ENCODE measurements around the gene FAM53A.

GRCh38 chr4:1644891-1645657 lies 39.0 kb downstream of the FAM53A start:
- TF ChIP-seq ZNF296 (CRISPR knock-in tag; conservative IDR thresholded peaks at IDR 0.05) = no peak
- no peak for TF ChIP-seq ZBTB46 (CRISPR knock-in tag; IDR thresholded peaks at IDR 0.05; ENCODE audit: borderline replicate concordance)
- TF ChIP-seq FOXJ3 (CRISPR knock-in tag; IDR thresholded peaks at IDR 0.05; ENCODE audit: borderline replicate concordance) = no peak
- no peak for TF ChIP-seq ZNF496 (CRISPR knock-in tag; IDR thresholded peaks at IDR 0.05; ENCODE audit: insufficient replicate concordance)
- TF ChIP-seq MEF2D (CRISPR knock-in tag; IDR thresholded peaks at IDR 0.05) = no peak
- no peak for TF ChIP-seq EP300 (IDR thresholded peaks at IDR 0.05; ENCODE audit: low read depth in 2 of 2, low read length in 2 of 2)
- TF ChIP-seq EP300 (CRISPR knock-in tag; IDR thresholded peaks at IDR 0.05; ENCODE audit: borderline replicate concordance) = no peak
- TF ChIP-seq CTCF (CRISPR knock-in tag; IDR thresholded peaks at IDR 0.05) = no peak

Data from HepG2 (cell line).